ENCODE measurements around the gene JUP. TPM values are rescaled to one million over a fixed set of nuclear protein-coding genes. Genes with fewer than 3 reads are reported as not detected.
A peak's percentile ranks its signal among the peaks of the same experiment; 100 is the strongest.

Gene JUP
- total and polyA plus RNA-seq, 2 of the 13 experiments (the other 11 are each of a cell fraction or from before 2014, with no cell fraction given): 12.1 to 20.6 TPM

DNA sequence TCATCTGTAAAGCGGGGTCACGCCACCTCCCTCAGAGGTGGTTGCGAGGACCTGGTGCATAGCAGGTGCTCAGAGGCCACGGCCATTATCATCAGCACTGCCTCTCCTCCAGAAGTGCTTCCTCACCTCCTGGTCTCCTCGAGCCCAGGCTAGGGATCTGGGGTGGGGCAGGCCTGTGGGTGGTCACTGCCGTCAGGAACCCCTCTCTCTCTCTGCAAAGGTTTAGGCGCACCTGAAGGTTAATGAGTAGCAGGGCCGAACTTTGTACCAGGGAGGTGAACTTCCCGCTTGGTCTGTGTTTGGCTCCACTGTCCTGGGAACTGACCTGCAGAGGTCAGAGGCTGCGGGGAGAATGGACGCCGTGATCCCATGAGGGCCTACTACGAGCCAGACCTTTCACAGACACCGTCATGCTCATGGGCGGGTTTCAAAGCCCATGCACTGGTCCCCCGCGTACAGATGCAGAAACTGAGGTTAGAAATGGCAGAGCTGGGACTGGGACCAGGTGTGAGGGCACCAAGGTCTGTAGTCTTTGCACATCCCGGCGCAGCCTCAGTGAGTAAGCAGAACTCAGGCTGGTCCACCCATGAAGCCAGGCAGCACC, 13.8 kb downstream of the JUP start (continued):
- TF ChIP-seq CREB1 (IDR thresholded peaks at IDR 0.05): no peak
- TF ChIP-seq CREB1 (CRISPR knock-in tag; IDR thresholded peaks at IDR 0.05): no peak
- TF ChIP-seq, protein P1, sequence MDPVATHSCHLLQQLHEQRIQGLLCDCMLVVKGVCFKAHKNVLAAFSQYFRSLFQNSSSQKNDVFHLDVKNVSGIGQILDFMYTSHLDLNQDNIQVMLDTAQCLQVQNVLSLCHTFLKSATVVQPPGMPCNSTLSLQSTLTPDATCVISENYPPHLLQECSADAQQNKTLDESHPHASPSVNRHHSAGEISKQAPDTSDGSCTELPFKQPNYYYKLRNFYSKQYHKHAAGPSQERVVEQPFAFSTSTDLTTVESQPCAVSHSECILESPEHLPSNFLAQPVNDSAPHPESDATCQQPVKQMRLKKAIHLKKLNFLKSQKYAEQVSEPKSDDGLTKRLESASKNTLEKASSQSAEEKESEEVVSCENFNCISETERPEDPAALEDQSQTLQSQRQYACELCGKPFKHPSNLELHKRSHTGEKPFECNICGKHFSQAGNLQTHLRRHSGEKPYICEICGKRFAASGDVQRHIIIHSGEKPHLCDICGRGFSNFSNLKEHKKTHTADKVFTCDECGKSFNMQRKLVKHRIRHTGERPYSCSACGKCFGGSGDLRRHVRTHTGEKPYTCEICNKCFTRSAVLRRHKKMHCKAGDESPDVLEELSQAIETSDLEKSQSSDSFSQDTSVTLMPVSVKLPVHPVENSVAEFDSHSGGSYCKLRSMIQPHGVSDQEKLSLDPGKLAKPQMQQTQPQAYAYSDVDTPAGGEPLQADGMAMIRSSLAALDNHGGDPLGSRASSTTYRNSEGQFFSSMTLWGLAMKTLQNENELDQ (CRISPR knock-in tag; IDR thresholded peaks at IDR 0.05; ENCODE audit: borderline replicate concordance): no peak
- TF ChIP-seq, protein P2, sequence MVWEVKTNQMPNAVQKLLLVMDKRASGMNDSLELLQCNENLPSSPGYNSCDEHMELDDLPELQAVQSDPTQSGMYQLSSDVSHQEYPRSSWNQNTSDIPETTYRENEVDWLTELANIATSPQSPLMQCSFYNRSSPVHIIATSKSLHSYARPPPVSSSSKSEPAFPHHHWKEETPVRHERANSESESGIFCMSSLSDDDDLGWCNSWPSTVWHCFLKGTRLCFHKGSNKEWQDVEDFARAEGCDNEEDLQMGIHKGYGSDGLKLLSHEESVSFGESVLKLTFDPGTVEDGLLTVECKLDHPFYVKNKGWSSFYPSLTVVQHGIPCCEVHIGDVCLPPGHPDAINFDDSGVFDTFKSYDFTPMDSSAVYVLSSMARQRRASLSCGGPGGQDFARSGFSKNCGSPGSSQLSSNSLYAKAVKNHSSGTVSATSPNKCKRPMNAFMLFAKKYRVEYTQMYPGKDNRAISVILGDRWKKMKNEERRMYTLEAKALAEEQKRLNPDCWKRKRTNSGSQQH (CRISPR knock-in tag; IDR thresholded peaks at IDR 0.05; ENCODE audit: low read depth): peak; percentile 43; the same call in 1 of the 2 replicates
- TF ChIP-seq MAZ (IDR thresholded peaks at IDR 0.05; ENCODE audit: borderline replicate concordance, low read depth, low read length): 0 out of 2 replicates have a peak, but pooled peaks have one; percentile 11
- peak; percentile 72; the same call in 1 of the 2 replicates for TF ChIP-seq MAZ (CRISPR knock-in tag; IDR thresholded peaks at IDR 0.05; ENCODE audit: low read depth)
- peak; percentile 96 for TF ChIP-seq HNF4G (IDR thresholded peaks at IDR 0.05; ENCODE audit: borderline replicate concordance, low read depth, low read length)
- peak; percentile 98 for TF ChIP-seq HNF4G (CRISPR knock-in tag; IDR thresholded peaks at IDR 0.05; ENCODE audit: borderline replicate concordance, low read depth)
- TF ChIP-seq ZNF790 (CRISPR knock-in tag; IDR thresholded peaks at IDR 0.05; ENCODE audit: borderline replicate concordance): no peak
- TF ChIP-seq NCOA2 (CRISPR knock-in tag; IDR thresholded peaks at IDR 0.05): peak; percentile 53; the same call in 1 of the 2 replicates
- TF ChIP-seq FOXK2 (IDR thresholded peaks at IDR 0.05): no peak
- no peak for TF ChIP-seq SIX1 (CRISPR knock-in tag; IDR thresholded peaks at IDR 0.05; ENCODE audit: borderline replicate concordance)
- TF ChIP-seq, protein P3, sequence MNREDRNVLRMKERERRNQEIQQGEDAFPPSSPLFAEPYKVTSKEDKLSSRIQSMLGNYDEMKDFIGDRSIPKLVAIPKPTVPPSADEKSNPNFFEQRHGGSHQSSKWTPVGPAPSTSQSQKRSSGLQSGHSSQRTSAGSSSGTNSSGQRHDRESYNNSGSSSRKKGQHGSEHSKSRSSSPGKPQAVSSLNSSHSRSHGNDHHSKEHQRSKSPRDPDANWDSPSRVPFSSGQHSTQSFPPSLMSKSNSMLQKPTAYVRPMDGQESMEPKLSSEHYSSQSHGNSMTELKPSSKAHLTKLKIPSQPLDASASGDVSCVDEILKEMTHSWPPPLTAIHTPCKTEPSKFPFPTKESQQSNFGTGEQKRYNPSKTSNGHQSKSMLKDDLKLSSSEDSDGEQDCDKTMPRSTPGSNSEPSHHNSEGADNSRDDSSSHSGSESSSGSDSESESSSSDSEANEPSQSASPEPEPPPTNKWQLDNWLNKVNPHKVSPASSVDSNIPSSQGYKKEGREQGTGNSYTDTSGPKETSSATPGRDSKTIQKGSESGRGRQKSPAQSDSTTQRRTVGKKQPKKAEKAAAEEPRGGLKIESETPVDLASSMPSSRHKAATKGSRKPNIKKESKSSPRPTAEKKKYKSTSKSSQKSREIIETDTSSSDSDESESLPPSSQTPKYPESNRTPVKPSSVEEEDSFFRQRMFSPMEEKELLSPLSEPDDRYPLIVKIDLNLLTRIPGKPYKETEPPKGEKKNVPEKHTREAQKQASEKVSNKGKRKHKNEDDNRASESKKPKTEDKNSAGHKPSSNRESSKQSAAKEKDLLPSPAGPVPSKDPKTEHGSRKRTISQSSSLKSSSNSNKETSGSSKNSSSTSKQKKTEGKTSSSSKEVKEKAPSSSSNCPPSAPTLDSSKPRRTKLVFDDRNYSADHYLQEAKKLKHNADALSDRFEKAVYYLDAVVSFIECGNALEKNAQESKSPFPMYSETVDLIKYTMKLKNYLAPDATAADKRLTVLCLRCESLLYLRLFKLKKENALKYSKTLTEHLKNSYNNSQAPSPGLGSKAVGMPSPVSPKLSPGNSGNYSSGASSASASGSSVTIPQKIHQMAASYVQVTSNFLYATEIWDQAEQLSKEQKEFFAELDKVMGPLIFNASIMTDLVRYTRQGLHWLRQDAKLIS (CRISPR knock-in tag; IDR thresholded peaks at IDR 0.05): no peak
- TF ChIP-seq ZMYM2 (CRISPR knock-in tag; IDR thresholded peaks at IDR 0.05): peak; percentile 97
- no peak for TF ChIP-seq SUZ12 (IDR thresholded peaks at IDR 0.05; ENCODE audit: low read depth, low read length)
- TF ChIP-seq, protein P4, sequence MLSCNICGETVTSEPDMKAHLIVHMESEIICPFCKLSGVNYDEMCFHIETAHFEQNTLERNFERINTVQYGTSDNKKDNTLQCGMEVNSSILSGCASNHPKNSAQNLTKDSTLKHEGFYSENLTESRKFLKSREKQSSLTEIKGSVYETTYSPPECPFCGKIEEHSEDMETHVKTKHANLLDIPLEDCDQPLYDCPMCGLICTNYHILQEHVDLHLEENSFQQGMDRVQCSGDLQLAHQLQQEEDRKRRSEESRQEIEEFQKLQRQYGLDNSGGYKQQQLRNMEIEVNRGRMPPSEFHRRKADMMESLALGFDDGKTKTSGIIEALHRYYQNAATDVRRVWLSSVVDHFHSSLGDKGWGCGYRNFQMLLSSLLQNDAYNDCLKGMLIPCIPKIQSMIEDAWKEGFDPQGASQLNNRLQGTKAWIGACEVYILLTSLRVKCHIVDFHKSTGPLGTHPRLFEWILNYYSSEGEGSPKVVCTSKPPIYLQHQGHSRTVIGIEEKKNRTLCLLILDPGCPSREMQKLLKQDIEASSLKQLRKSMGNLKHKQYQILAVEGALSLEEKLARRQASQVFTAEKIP (CRISPR knock-in tag; IDR thresholded peaks at IDR 0.05; ENCODE audit: borderline replicate concordance): no peak
- TF ChIP-seq, protein P5, sequence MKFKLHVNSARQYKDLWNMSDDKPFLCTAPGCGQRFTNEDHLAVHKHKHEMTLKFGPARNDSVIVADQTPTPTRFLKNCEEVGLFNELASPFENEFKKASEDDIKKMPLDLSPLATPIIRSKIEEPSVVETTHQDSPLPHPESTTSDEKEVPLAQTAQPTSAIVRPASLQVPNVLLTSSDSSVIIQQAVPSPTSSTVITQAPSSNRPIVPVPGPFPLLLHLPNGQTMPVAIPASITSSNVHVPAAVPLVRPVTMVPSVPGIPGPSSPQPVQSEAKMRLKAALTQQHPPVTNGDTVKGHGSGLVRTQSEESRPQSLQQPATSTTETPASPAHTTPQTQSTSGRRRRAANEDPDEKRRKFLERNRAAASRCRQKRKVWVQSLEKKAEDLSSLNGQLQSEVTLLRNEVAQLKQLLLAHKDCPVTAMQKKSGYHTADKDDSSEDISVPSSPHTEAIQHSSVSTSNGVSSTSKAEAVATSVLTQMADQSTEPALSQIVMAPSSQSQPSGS (CRISPR knock-in tag; IDR thresholded peaks at IDR 0.05): 0 out of 2 replicates have a peak, but pooled peaks have one; percentile 11
